Non-pigmented ciliary epithelial cell (primary cell): ENCODE results near the gene ADGRB2.

ENCODE experiments used
- DNase-seq: peaks from one replicate; pipeline ENCODE4 v3.0.0-alpha.2; 2010; ENCODE audit warnings: low read depth

The ADGRB2 gene

DNA sequence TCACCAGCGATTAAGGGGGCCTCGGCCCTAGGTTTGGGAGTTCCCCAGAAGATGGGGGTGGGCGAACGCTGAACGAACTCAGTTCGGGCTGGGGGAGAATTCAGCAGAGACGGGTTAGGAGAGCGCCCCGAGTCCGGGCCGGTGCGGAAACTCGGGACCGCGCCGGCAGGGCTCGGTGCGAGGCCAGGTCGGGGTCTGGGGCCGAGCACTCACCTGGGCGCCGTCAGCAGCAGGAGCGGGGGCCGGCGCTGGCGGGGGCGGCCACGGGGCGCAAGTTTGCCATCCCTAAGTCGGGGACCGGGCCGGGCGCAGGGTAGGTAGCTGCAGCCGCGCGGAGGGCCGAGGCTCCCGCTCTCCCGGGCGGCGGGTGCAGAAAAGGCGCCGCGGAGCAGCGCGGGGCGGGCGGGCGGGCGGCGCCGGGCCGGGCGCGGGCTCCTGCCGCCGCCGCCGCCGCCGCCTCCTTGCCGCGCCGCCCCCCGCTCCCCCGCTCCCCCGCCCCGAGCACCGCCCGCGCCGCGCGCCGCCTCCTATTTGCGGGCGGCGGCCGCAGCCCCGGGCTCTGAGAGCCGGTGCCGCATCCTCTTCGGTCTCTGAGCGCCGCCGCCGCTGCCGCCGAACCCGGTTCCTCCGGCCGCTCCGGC is 349 bp downstream of the ADGRB2 start:
- DNase-seq = no peak

DNA sequence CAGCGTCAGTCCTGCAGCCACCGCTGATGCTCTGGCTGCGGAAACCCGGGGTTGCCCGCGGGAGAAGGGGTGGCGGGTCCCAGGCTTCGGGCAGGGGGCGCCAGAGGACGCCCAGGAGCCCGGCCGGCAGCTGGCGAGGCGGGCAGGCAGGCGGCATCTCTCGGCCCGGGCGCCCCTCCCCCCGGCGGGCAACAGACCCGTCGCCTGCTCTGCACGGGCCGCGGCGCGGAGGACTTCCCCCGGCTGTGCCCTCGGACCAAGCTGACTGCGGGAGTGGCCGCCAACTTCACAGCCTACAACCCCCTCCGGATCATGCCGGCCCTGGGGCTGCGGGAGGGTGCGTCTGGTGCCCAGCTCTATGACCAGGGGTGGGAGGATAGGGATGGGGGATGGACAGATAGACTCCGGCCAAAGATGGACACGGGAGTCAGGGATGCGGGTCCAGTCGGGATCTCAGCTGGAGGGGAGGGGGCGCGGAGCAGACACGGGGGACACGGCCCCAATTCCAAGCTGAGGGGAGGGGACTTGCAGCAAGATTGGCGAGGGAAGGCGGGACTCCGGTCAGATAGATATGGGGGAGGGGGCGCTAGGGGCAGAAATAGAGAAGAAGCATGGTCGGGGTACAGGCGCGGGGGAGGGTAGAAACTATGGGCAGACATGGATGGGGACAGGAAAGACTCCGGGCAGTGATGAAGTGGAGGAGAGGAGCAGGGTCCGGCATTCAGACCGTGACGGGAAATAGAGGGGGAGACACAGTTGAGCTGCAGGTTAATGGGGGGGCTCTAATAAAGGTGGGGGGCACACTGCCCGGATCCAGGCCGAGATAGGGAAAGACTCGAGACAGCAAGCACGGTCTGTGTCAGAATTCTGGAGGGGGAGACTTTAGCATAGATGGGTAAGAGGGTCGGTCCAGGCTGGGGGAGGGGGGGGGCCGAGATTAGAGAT is 1.1 kb downstream of the ADGRB2 start:
- no peak for DNase-seq

DNA sequence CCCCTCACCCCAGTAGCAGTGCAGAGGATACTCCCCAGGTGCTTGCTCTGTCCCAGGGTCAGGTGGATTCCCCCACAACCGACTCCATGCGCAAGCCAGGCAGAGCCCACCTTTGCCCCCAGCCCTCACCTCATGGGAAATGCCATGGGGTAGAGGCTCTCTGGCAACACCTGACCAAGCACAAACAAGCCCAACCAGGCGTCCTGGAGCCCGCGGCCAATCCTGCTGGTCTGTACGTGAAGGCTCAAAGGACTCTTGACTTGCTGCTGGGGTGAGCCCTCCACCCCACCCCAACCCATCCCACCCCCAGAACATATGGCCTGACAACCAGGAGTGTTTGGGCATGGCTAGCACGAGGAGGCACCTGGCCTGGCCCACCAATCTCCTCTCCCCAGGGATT is 1.8 kb downstream of the ADGRB2 start:
- DNase-seq = no peak

DNA sequence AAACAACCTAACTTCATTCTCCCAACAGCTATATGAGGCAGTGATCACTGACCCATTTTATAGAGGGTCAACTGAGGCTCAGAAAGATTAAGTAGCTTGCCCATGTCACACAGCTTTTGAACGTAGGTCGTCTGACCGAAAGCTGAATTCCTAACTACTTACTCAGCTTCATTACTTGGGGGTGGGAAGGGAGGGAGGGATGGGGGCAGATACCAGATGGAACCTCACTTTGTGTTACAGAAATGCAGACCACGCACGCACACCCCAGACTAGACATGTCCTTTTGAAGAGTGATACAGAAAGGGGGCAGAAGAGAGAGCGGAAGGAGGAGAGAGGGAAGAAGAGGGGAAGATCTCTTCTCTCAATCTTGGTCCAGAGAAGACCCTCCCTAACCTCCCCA is 2.3 kb downstream of the ADGRB2 start:
- no peak for DNase-seq

DNA sequence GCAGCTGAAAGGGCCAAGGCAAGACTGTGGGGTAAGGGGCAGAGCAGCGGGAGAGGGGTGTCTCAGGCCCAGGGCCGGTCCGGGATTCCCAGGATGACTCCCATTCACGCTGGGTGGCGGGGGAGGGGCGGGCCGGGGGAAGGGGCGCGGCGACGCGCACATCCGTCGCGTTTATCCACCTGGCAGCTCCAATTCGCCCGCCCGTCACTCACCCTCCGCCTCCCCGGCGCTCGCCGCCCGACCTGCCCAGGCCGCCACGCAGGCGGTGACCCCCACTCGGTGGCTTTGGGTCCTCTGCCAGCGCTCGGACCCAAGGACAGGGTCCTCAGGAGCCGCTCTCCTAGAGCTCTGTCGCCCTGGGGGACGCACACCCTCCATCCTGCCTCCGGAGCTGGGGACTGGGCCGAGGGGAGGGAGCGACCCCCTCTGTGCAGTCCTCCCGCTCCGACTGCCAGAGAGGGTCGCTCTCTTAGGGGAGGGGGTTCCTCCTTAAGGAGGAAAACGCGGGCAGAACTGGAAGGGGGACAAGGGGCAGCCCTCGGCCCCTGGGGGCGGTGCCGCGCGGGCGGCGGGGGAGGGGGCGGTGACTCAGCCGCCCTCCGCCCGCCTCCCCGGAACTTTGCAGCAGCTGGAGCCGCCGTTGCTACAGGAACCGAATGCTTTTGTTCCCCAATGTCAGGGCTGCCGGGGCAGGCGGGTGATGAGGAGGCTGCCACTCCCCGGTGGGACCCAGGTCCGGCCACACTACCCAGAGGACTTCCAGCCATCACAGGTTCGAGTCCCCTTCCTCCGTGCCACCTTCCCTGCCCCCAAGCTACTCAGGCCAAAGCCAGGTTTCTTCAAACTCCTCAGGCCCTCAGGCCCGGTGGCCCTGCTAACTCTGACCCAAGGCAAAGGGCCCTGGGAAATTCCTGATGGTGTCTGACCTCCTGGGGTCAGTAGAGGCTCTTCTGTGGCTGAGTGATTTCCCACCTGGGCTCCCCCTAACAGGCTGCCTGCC is 3.4 kb downstream of the ADGRB2 start:
- DNase-seq = no peak

DNA sequence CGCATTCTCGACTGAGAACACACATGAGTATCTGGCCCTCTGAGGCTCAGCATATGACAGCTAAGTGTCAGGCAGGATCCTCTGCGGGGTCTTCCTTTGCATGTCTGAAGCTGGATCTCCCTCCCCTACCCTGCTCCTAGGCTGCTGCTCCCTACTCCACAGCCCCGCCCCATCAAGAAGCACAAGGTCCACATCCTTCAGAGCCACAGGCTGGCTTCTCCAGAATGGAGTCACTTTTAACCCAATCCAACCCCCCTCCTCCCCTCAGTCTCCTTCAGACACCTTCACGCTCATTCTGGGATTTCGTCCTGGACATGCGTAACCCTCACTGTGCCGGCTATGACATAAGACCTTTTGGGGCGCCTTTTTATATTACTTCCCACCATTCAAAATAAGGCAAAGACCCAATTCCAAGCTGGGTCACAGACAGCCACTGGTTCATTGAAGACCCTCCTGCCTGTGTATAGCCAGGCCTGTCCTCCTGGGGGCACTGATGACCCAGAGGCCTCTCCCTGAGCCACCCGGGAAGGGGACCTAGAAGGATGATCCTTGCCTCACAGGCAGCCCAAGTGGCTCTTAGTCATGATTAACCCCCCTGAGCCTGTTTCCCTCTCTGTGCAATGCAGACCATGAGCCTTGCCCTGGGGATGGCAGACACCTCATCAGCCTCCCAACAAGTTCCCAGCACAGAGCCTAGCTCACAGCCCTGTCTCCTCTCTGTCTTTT is 4.7 kb downstream of the ADGRB2 start:
- DNase-seq = no peak

DNA sequence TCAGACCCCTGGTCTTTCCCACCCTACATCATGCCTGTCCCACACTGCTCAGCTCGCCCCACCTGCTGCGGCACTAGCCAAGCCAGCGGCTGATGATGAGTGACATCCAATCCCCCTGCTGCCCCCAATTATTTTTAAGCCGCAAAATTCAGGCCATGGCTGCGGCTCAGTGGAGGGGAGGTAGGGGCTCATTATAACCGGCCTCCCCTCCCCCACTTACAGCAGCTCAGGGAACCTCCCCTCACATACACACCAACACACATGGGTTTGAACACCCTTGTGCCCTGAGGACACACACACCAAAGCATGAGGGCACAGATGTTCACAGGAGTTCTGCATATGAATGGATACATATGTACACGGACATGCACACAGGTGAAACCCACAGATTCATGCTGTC is 5.3 kb downstream of the ADGRB2 start:
- no peak for DNase-seq

DNA sequence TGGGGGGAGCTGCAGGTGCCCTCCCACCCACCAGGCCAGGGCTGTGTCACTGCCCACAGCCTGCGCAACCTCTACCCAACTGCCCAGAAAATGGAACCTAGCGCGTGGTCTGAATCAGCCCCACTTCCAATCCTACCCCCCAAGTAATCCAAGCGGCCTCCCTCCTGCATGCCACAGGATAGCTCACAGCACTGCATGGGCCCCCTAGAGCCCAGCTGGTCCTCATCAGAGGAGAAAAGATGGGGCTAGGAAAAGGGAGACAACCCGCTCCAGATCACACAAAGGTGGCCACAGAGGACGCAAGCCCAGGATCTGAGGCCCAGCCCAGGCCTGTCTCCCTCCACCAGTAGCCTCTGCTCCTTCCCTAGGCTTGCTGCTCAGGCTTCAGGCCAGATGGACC is 6.2 kb downstream of the ADGRB2 start:
- DNase-seq = no peak

DNA sequence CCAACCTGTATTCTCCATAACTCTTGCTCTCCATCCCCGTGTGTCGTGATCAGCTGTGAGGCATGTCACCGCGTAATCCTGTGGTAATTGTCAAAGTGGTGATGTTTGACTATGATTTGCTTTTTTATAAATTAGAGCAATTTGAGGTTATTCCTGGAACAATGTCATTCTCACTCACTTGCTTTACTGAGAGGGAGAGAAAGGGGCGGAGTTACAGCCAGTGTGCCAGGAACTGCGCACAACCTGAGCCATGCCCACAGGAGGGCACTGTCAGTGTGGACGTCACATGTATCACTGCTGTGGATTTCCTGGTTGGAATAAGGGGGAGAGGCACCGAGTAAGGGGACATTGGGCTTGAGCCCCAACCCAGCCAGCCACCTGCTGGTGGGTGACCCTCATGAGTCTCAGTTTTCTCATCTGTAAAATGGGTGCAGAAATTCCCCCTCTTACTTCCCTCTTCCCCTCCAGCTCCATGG is 6.9 kb downstream of the ADGRB2 start:
- no peak for DNase-seq

DNA sequence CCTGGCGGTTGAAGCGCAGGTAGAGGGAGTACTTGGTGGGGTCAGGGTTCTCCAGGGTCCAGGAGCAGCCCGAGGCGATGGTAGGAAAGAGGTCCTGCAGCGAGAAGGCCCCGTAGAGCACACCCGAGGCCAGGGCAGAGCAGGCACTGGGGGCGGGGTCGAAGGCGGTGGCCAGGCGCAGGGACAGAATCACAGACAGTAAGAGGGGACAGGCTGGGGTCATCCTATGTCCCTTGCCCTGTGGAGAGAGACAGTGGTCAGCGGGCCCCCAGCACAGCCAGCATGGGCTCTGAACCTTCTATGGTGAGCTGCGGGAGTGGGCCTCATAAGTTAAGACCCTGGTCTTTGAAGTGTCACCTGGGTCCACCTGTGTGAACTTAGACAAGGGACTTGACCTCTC is 7.6 kb downstream of the ADGRB2 start:
- DNase-seq = no peak

DNA sequence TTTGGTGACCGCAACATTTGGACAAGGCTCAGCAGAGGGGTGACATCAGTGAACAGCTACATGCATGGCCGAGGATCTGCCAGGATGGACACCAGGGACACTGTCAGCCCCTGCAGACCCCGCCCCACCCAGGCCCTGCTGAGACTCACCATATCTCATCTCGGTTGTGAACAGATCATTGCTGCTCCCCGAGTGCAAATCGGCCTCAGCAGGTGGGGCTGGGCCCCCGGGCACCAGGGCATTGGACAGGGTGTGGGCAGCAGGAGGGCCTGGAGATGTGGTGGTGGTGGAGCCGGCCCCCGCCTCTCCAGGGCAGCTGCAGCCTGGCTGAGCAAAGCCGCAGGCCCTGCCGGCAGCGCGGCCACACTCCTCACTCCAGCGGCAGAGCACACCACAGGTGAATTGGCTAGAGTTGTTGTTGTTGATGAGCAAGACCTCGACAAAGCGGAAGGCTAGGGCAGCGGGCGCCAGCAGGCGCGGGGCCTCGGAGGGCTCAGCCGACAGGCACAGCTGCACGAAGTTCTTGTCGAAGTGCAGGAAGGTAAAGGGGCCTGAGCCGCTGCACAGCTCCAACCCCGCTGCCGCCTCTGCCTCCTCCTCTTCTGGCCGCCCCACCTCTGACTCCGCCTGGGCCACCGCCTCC is 8.2 kb downstream of the ADGRB2 start:
- DNase-seq = no peak

DNA sequence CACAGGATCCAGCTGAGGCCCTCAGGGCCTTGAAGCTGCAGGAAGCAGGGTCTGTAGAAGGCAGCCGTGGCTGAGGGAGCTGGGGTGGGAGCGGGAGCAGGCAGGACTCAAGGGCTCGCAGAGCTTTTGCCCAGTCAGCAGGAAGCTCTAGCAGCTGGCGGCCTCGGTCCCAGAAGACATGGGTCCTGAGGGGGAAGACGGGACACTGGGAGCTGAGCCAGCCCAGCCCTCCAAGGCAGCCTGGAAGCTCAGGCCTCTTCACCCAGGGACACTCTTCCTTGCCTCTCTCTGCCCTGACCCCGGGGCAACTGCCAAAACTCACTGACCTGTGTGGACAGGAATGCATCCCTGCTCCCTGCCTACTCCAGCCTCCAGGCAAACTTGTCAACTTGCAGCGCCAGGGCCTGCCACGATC is 8.9 kb downstream of the ADGRB2 start:
- no peak for DNase-seq

DNA sequence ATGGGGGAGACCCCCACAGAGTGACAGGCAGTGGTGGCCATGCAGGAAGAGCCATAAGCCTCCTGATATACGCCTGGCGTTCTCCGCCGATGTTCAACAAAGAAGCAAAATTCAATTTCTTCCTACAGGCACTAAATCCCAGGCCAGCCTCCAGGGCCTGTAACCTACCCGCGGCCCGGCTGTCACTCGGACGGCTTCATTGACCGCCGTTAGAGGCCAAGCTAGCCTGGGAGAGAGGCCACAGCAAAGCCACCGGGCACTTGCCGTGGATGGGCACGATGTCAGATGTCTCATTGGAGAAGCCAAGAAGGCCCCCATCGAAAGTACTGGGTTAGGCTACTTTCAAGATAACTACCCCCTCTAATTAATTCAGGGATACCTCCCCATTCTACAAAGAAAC is 9.7 kb downstream of the ADGRB2 start:
- DNase-seq = no peak

DNA sequence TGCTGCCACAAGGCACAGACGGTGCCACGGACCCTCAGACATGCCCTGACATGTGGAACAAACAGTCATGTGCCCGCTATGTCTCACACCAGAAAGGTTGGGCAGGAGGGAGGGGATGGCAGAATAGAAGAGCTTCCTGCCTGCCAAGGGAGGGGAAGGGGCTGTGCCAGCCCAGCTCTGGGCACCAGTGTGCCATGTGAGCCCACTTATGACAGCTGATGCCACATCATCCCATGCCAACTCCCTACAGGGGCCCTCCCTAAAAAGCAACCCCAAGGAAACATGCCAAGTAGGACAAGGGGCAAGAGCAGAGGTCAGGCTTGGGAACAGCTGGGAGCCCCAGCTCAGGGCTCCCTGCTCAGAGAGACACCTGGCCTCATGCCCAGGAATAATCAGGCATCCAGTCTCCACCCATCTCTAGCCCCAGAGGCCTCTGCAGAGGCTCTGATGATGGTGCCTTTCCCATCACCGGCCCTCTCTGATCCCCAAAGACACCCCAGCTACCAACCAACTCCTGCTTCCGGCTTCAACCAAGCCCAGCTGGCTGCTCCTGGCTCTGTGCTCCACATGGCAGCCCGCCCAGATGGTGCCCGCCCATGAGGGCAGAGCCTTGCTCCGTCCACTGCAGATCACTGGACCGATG is 10.3 kb downstream of the ADGRB2 start:
- no peak for DNase-seq

DNA sequence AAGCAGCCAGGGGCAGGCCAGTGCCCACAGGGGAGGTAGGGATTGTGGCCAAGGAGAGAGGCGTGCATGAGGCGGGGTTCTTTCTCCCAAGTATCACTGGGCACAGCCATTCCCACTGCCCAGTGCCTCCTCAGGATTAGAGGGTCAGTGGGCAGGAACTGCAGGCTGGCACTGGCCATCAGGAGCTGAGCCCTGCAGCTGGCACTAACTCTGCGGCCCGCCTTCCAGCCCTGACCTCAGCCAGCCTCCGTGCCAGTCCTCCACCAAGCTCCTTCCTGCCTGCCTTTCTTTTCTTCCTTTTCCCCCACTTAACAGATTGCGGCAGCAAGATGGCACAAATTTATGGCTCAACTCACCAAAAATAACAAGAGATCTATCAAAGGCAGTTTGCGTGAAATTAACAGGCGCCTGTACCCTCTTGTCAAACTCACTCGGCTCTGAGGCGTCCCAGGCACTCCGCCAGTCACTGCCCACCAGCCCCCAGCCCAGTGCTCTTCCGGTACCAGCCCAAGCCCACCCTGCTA is 11.1 kb downstream of the ADGRB2 start:
- no peak for DNase-seq

DNA sequence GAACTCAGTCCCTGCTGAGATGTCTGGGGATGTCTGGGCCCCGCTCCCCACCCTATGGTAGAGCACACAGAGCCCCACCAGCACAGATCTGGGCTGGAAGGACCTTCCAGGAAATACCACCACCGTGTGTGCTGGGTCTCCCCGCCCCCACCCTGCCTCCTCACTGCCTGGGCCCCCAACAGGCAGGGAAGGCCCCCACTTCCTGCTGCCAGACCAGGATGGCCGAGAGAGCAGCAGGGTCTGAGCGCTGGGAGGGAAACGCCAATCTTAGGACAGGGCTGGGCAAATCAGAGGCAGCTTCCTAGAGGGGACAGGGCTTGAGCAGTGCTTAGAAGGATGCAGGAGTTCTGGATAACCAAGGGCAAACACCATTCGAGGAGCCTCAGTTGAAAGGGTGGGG is 11.9 kb downstream of the ADGRB2 start:
- no peak for DNase-seq

DNA sequence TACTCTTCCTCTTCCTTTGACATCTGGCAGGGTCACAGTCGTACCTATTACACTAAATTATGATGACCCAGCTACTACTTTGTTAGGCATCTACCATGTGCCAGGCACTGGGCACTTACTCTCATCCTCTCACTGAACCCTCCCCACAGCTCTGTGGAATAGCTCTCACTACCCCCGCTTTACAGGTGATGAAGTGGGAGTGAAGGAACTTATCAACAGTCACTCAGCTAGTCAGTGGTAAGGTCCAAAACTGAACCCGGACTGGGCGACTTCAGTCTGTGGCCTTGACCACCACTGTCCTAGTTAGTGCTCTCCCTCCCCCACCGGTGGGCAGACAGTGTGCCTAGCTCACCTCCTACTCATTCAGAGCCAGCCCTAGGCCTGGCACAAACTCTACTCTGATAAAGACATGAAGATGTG is 12.3 kb downstream of the ADGRB2 start:
- DNase-seq = no peak

DNA sequence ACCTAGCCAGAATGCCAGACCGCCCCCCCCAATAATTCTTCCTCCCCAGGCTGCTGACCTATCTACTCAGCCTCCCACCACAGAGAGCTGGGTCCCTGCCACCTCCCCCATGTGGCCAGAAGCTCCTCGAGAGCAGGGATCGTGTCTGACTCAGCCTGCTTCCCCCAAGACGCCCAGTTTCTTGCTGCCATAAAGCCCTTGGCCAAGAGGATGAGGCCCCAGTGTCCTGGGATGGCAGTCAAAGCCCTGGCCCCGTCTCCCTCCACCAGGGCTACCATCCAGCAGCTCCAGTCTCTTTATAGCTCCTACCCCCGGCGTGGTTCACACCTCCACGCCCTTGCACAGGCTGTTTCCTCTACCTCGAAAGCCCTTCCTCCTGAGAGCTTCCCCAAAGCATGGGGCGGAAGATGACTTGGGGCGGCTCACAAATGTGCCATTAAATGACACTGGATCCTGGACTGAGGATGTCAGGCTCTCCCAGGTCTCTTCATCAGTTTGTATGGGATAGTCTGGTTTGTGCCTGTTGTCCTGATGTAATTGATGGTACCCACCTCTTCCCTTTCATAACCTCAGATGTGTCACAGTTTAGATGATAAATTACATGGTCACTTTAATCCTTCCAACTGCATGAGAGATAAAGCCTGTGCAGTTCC is 13.2 kb downstream of the ADGRB2 start:
- no peak for DNase-seq
